Ovary (tissue), 9 donors: ENCODE results near the gene CCDC83. TPM values are rescaled to one million over a fixed set of nuclear protein-coding genes. Genes with fewer than 3 reads are reported as not detected.
"Not testable (repeated sequence)": the region's sequence is repeated elsewhere in the genome, so short reads cannot be mapped to it uniquely, and the experiment has no call there.

ENCODE experiments used
- DNase-seq, 5 donors: peaks; one replicate each; pipeline ENCODE4 v3.0.0-alpha.2; 2019 to 2020
- H3K27ac ChIP-seq, 2 donors: fragments of 200-600 bp; one replicate each; pipeline versions ENCODE4 v1.5.1 to v1.8.0; 2019 to 2022
- H3K27me3 ChIP-seq: fragments of 200-600 bp; one replicate; pipeline ENCODE4 v1.8.0; 2022
- H3K36me3 ChIP-seq: fragments of 200-600 bp; sonication (generic); one replicate; pipeline ENCODE4 v1.5.1; 2019
- H3K4me1 ChIP-seq: one replicate; pipeline ENCODE4 v1.8.1; 2013; ENCODE audit warnings: mild to moderate bottlenecking, moderate library complexity; ENCODE audit not compliant: insufficient read depth
- H3K4me3 ChIP-seq: fragments of 200-600 bp; sonication (generic); one replicate; pipeline ENCODE4 v1.5.1; 2017
- H3K9me3 ChIP-seq, 2 donors: fragments of 200-600 bp in 1 of 2; sonication (generic) in 1 of 2; one replicate each; pipeline versions ENCODE4 v1.5.1 to v1.8.1; 2013 to 2019; ENCODE audit warnings: mild to moderate bottlenecking in 1 of 2, moderate library complexity in 1 of 2
- CTCF ChIP-seq, 3 donors: fragments of 450-650 bp in 2 of 3; fragments of 200-600 bp in 1 of 3; IDR thresholded peaks; one replicate each; pipeline versions ENCODE4 v1.5.1 to v1.8.0; 2016 to 2022; ENCODE audit warnings: antibody characterized with exemption in 3 of 3, mild to moderate bottlenecking in 1 of 3
- EP300 ChIP-seq: sonication (generic); formaldehyde crosslinking; IDR thresholded peaks from one replicate; pipeline ENCODE4 v1.6.1; 2017; ENCODE audit warnings: antibody characterized with exemption
- POLR2A ChIP-seq: fragments of 450-650 bp; IDR thresholded peaks from one replicate; pipeline ENCODE4 v1.6.1; 2017; ENCODE audit warnings: antibody characterized with exemption, mild to moderate bottlenecking, moderate library complexity
- whole genome bisulfite sequencing, 3 donors: extraction: QIAGEN DNeasy Blood & Tissue Kit in 1 of 3; methylation state at CpG; one replicate each; pipeline versions ENCODE4 v1.1.5 to v1.1.7; 2013 to 2017; 5-methylcytosine and 5-hydroxymethylcytosine counted together
- intact Hi-C, 4 donors: fragments of 100-400 bp; cut with DNase I; formaldehyde crosslinking; loops; one replicate each; pipeline versions ENCODE4 v1.11.0 to v1.15.1; 2022 to 2023
- polyA plus RNA-seq, 2 donors: library from polyadenylated mRNA; stranded (reverse); fragments of 200-250 nt in 1 of 2; fragments of 350-450 nt in 1 of 2; fragmentation: Illumina TruSeq in 1 of 2; extraction: RNeasy Lipid Tissue Mini Kit (QIAGEN cat#74804) in 1 of 2; gene quantifications; one replicate each; pipeline ENCODE4 v1.2.3, GENCODE V29; 2013 to 2014
- total RNA-seq, 7 donors: library from RNA; depleted of rRNA in 2 of 7; stranded (reverse); fragments of >200 nt in 2 of 7; fragmentation: NEBNext Ultra II Directional in 3 of 7; extraction: Animal tissue kit (Norgen Biotek cat#: 25700) in 3 of 7; gene quantifications; one replicate each; pipeline versions ENCODE4 v1.1.0 to v1.2.4, GENCODE V29; 2016 to 2023
- donor health status: DM: no; HTN: no; CAD: no; lungs with moderate emphysema.
- donor health status: DM: no; HTN: no; CAD: no.
- donor health status: Bipolar disorder and iron deficiency.
- donor health status: DM: yes; HTN: yes; CAD: no.
- donor health status: DM: no; HTN: no; CAD: no.
- donor health status: DM: yes; HTN: yes; CAD: no.

Gene CCDC83
- total and polyA plus RNA-seq, 9 donors = not detected

DNA sequence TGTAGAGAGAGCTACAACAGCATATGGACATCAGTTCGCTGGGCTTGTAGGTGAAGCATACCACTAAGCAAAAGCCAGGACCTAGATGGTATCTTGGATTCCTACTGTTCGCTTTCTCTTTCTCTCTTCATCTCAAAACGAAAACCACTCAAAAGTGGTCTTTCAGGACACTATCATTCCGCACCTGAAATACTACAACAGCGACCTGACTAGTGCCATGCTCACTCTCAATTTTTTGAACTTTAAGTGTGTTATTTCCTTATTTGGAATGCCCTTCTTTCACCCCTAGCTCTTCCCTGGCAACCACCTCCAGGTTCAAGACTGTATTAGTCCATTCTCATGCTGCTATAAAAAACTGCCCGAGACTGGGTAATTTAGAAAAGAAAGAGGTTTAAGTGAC, 59.2 kb downstream of the CCDC83 start:
- no peaks in the 10 kb centered on the region for H3K27me3 ChIP-seq
- H3K9me3 ChIP-seq = no peaks in the 10 kb centered on the region
- TF ChIP-seq POLR2A (no peak), CTCF (IDR thresholded peaks at IDR 0.05) (no peak), EP300 (no peak)
- H3K27ac ChIP-seq = no peak overlapping the region
- 83 to 91% (median 90%) methylated on average over 6 of the region's 6 CpGs for WGBS, 3 donors
- intact Hi-C loops = no loop called here
- no peaks in the 10 kb centered on the region for H3K36me3 ChIP-seq
- H3K4me3 ChIP-seq = no peak overlapping the region
- no peak for DNase-seq
- H3K4me1 ChIP-seq = no peaks in the 10 kb centered on the region

DNA sequence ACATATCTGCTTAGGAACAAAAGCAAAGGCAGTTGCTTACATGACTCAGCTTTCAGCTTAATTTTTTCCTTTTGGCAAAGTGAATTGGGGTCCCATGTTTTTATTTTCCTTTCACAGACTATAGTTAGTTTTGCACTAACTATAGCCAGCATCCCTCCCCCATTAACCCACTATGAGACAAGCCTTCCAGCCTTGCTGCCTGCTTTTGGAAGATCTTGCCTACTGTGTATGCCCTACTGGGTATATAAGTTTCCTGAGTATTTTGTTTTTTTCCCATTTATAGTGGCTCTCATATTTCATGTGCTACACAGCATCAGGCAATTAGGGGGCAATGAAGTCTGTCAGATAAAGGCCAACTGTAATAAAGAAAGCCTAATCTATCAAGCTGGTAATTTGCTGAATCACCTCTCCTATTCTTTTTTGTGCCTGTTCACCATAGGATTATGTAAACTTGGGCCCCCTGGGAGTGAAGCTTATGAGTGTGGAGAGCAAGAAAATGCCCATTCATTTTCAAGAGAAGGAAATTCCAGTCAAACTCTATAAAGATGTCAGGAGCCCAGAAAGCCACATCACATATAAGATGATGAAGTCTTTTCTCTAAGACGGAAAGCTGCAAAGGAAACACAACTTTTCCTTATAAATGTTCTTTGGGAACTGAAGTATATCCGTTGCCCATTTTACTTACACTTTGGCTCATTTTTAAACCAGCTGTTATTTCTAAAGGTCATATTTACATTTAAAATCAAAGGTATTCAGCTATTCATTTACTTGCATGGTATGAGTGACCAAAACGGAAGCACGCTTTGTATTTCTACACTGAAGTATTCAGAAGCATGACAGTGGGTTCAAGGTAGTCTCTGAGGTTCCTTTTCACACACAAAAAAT, 64.0 kb downstream of the CCDC83 start:
- no peak for TF ChIP-seq POLR2A
- no peak for TF ChIP-seq CTCF (IDR thresholded peaks at IDR 0.05)
- TF ChIP-seq EP300 = no peak
- no peaks in the 10 kb centered on the region for H3K27me3 ChIP-seq
- 68 to 80% (median 75%) methylated on average over 4 of the region's 4 CpGs for WGBS, 3 donors
- H3K4me3 ChIP-seq = no peak overlapping the region
- H3K27ac ChIP-seq = no peak overlapping the region
- no peaks in the 10 kb centered on the region for H3K36me3 ChIP-seq
- H3K4me1 ChIP-seq = no peaks in the 10 kb centered on the region
- intact Hi-C loops = no loop called here
- no peak for DNase-seq
- no peaks in the 10 kb centered on the region for H3K9me3 ChIP-seq

GRCh38 chr11:85922367-85922766, 67.2 kb downstream of the CCDC83 start:
- no peak for DNase-seq
- WGBS, 3 donors = 90 to 100% (median 95%) methylated on average over 1 of the region's 1 CpG
- H3K4me1 ChIP-seq = no peaks in the 10 kb centered on the region
- no peaks in the 10 kb centered on the region for H3K36me3 ChIP-seq
- no peak for TF ChIP-seq EP300
- TF ChIP-seq POLR2A = no peak
- H3K9me3 ChIP-seq = no peaks in the 10 kb centered on the region
- intact Hi-C loops = loop anchor here in 1 of 4 donors (10.0 kb wide), 1 partner anchor 58 kb away; no protein-coding TSS in a partner anchor
- no peak overlapping the region for H3K4me3 ChIP-seq
- H3K27me3 ChIP-seq = no peaks in the 10 kb centered on the region
- no peak overlapping the region for H3K27ac ChIP-seq

DNA sequence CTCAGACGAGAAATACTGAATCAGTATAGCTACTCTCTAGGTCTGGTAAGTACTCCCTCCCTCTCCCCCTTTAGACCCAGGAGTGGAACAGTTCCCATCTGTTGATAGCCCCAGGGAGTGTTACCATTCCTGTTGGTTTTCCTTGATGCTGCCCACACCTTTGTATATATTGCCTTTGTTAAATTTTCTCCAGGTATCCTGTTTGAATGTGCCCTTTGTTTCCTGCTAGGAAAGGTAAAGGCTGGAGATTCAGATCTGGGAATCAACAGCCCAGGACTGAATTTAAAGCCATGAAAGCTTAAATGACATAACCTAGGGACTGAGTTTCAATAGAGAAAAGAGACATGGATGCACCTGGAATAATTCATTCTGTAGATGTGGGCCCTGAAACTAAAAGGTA, 68.3 kb downstream of the CCDC83 start:
- no peaks in the 10 kb centered on the region for H3K36me3 ChIP-seq
- H3K27ac ChIP-seq = no peak overlapping the region
- H3K4me1 ChIP-seq = no peaks in the 10 kb centered on the region
- H3K4me3 ChIP-seq = no peak overlapping the region
- no peaks in the 10 kb centered on the region for H3K27me3 ChIP-seq
- no peak for TF ChIP-seq CTCF (IDR thresholded peaks at IDR 0.05)
- TF ChIP-seq POLR2A = no peak
- no peak for TF ChIP-seq EP300
- DNase-seq = no peak
- H3K9me3 ChIP-seq = no peaks in the 10 kb centered on the region
- 74 to 90% (median 83%) methylated on average over 1 of the region's 1 CpG for WGBS, 3 donors
- intact Hi-C loops = loop anchor here in 1 of 4 donors (10.0 kb wide), 1 partner anchor 59 kb away; no protein-coding TSS in a partner anchor

- DNase-seq, H3K27me3 ChIP-seq, H3K9me3 ChIP-seq, H3K36me3 ChIP-seq, H3K27ac ChIP-seq, H3K4me1 ChIP-seq, H3K4me3 ChIP-seq: not testable (repeated sequence)
- intact Hi-C loops = loop anchor here in 1 of 4 donors (10.0 kb wide), 1 partner anchor 62 kb away; no protein-coding TSS in a partner anchor
- WGBS, 3 donors = 85 to 88% (median 85%) methylated on average over 2 of the region's 2 CpGs
Measured at GRCh38 chr11:85926653-85927214, 71.6 kb downstream of the CCDC83 start.
